Liver (tissue), 9 donors: ENCODE results near the gene ARL3. TPM values are rescaled to one million over a fixed set of nuclear protein-coding genes. Genes with fewer than 3 reads are reported as not detected.

ENCODE experiments used
- DNase-seq: peaks from one replicate; pipeline ENCODE4 v3.0.0-alpha.2; 2017; ENCODE audit warnings: low spot score
- H3K27ac ChIP-seq, 2 donors: one replicate each; pipeline ENCODE4 v1.7.0; 2013; ENCODE audit warnings: inconsistent platforms in 2 of 2, low read length in 2 of 2, control low read depth in 1 of 2, low read depth in 1 of 2, mild to moderate bottlenecking in 1 of 2
- H3K27me3 ChIP-seq, 4 donors: one replicate each; pipeline versions ENCODE4 v1.6.1 to v1.7.0; 2013; ENCODE audit warnings: low read length in 3 of 4, inconsistent platforms in 1 of 4, mild to moderate bottlenecking in 1 of 4, moderate library complexity in 1 of 4; ENCODE audit not compliant: control insufficient read depth in 4 of 4, insufficient read depth in 4 of 4
- H3K36me3 ChIP-seq, 4 donors: one replicate each; pipeline versions ENCODE4 v1.6.1 to v1.7.0; 2013; ENCODE audit warnings: low read length in 3 of 4, mild to moderate bottlenecking in 3 of 4, low read depth in 1 of 4, moderate library complexity in 1 of 4; ENCODE audit not compliant: control insufficient read depth in 4 of 4, insufficient read depth in 3 of 4
- H3K4me1 ChIP-seq, 4 donors: one replicate each; pipeline versions ENCODE4 v1.6.1 to v1.7.0; 2013; ENCODE audit warnings: low read length in 3 of 4, mild to moderate bottlenecking in 3 of 4, moderate library complexity in 1 of 4; ENCODE audit not compliant: control insufficient read depth in 4 of 4, insufficient read depth in 4 of 4
- H3K4me3 ChIP-seq, 3 donors: one replicate each; pipeline versions ENCODE4 v1.6.1 to v1.7.0; 2013; ENCODE audit warnings: low read length in 3 of 3, control low read depth in 1 of 3, low read depth in 1 of 3, mild to moderate bottlenecking in 1 of 3
- H3K9ac ChIP-seq, 2 donors: one replicate each; pipeline ENCODE4 v1.7.0; 2013; ENCODE audit warnings: low read length in 2 of 2, mild to moderate bottlenecking in 2 of 2, moderate library complexity in 2 of 2, control low read depth in 1 of 2, low read depth in 1 of 2
- H3K9me3 ChIP-seq, 4 donors: one replicate each; pipeline versions ENCODE4 v1.6.1 to v1.7.0; 2013; ENCODE audit warnings: low read length in 3 of 4; ENCODE audit not compliant: control insufficient read depth in 4 of 4
- FOXA2 ChIP-seq: IDR thresholded peaks from 2 replicates; pipeline ENCODE4 v1.6.1; 2016; ENCODE audit warnings: antibody characterized with exemption
- GABPA ChIP-seq, 2 donors: IDR thresholded peaks in 1 of 2; conservative IDR thresholded peaks in 1 of 2; 2 replicates each; pipeline ENCODE4 v1.6.1; 2016; ENCODE audit warnings: antibody characterized with exemption in 2 of 2, mild to moderate bottlenecking in 1 of 2, moderate library complexity in 1 of 2
- HNF4A ChIP-seq, 2 donors: conservative IDR thresholded peaks; 2 replicates each; pipeline ENCODE4 v1.6.1; 2016; ENCODE audit warnings: antibody characterized with exemption in 2 of 2, mild to moderate bottlenecking in 2 of 2
- HNF4G ChIP-seq: IDR thresholded peaks from 2 replicates; pipeline ENCODE4 v1.6.1; 2016; ENCODE audit warnings: antibody characterized with exemption
- JUND ChIP-seq, 2 donors: IDR thresholded peaks; 2 replicates each; pipeline ENCODE4 v1.6.1; 2016; ENCODE audit warnings: antibody characterized with exemption in 2 of 2
- NR2F2 ChIP-seq: IDR thresholded peaks from 2 replicates; pipeline ENCODE4 v1.6.1; 2016; ENCODE audit warnings: antibody characterized with exemption
- RAD21 ChIP-seq, 2 donors: IDR thresholded peaks; 2 replicates each; pipeline ENCODE4 v1.6.1; 2016; ENCODE audit warnings: antibody characterized with exemption in 2 of 2, mild to moderate bottlenecking in 2 of 2
- RXRA ChIP-seq, 2 donors: IDR thresholded peaks; 2 replicates each; pipeline ENCODE4 v1.6.1; 2017 to 2018; ENCODE audit warnings: antibody characterized with exemption in 2 of 2, mild to moderate bottlenecking in 1 of 2
- SP1 ChIP-seq: IDR thresholded peaks from 2 replicates; pipeline ENCODE4 v1.6.1; 2018; ENCODE audit warnings: antibody characterized with exemption, mild to moderate bottlenecking
- TAF1 ChIP-seq: conservative IDR thresholded peaks from 2 replicates; pipeline ENCODE4 v1.6.1; 2016; ENCODE audit warnings: antibody characterized with exemption, mild to moderate bottlenecking
- YY1 ChIP-seq: IDR thresholded peaks from 2 replicates; pipeline ENCODE4 v1.6.1; 2016; ENCODE audit warnings: antibody characterized with exemption, mild to moderate bottlenecking
- whole genome bisulfite sequencing: extraction: QIAGEN DNeasy Blood & Tissue Kit; methylation state at CpG from one replicate; pipeline ENCODE4 v1.1.7; 2013; 5-methylcytosine and 5-hydroxymethylcytosine counted together
- polyA plus RNA-seq, 2 donors: library from polyadenylated mRNA; stranded (reverse) in 1 of 2; unstranded in 1 of 2; fragments of 200-250 nt in 1 of 2; fragments of >200 nt in 1 of 2; fragmentation: Nextera tagmentation in 1 of 2; extraction: Ambion mirVana in 1 of 2; gene quantifications; one replicate each; pipeline versions ENCODE4 v1.2.1 to v1.2.3, GENCODE V29; 2013 to 2015
- total RNA-seq, 2 donors: library from RNA; depleted of rRNA; stranded (reverse); fragments of >200 nt; gene quantifications; one replicate each; pipeline ENCODE4 v1.2.3, GENCODE V29; 2014
- TF ChIP-seq, protein P1 (sequence below): IDR thresholded peaks from 2 replicates; pipeline ENCODE4 v1.6.1; 2016; ENCODE audit warnings: antibody characterized with exemption, mild to moderate bottlenecking
- TF ChIP-seq, protein P2 (sequence below): fragments of 150-350 bp; IDR thresholded peaks from 2 replicates; pipeline ENCODE4 v1.5.1; 2017; ENCODE audit warnings: improper control_type of control experiment, low read depth, low read length; ENCODE audit not compliant: missing input control
- TF ChIP-seq, protein P3 (sequence below): IDR thresholded peaks from 2 replicates; pipeline ENCODE4 v1.6.1; 2016; ENCODE audit warnings: antibody characterized with exemption
- TF ChIP-seq, protein P4 (sequence below): IDR thresholded peaks from 2 replicates; pipeline ENCODE4 v1.6.1; 2016; ENCODE audit warnings: antibody characterized with exemption
- donor health status: healthy.
- donor health status: healthy.
- donor health status: healthy.
- donor health status: healthy.
- donor health status: healthy.

Gene ARL3
- total and polyA plus RNA-seq, 4 donors = 1.0 to 2.5 (median 2.3) TPM

DNA sequence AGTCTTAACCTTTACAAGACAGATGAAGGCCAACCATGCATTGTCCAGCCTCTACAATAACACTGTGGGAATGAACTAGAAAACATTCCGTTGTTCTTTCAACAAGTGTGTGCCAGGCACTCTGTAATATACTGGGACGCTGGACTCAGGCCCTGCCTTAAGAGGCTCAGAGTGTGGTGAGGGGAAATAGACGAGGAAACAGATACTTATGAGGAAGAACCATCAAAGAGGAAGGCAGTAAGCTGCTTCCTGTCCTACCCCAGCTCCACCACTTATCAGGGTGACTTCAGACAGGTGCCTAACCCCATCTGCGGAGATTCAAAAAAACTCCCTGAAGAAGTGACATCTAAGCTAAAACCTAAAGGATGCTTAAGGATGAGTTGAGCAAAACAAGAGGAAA is 78.8 kb downstream of the ARL3 start:
- 68% methylated on average over 4 of the region's 4 CpGs for WGBS
- Histone ChIP-seq H3K4me3 (no peak overlapping the region), H3K9me3 (no peaks in the 10 kb centered on the region), H3K36me3 (peaks cover 0 to 3% (median 0%) of the 10 kb centered on the region in 4 donors), H3K27me3 (no peaks in the 10 kb centered on the region), H3K9ac (no peak overlapping the region), H3K4me1 (peaks cover 0 to 12% (median 6%) of the 10 kb centered on the region in 4 donors), H3K27ac (no peak overlapping the region)
- no peak for DNase-seq
- TF ChIP-seq YY1 = no peak
- TF ChIP-seq, protein P1, sequence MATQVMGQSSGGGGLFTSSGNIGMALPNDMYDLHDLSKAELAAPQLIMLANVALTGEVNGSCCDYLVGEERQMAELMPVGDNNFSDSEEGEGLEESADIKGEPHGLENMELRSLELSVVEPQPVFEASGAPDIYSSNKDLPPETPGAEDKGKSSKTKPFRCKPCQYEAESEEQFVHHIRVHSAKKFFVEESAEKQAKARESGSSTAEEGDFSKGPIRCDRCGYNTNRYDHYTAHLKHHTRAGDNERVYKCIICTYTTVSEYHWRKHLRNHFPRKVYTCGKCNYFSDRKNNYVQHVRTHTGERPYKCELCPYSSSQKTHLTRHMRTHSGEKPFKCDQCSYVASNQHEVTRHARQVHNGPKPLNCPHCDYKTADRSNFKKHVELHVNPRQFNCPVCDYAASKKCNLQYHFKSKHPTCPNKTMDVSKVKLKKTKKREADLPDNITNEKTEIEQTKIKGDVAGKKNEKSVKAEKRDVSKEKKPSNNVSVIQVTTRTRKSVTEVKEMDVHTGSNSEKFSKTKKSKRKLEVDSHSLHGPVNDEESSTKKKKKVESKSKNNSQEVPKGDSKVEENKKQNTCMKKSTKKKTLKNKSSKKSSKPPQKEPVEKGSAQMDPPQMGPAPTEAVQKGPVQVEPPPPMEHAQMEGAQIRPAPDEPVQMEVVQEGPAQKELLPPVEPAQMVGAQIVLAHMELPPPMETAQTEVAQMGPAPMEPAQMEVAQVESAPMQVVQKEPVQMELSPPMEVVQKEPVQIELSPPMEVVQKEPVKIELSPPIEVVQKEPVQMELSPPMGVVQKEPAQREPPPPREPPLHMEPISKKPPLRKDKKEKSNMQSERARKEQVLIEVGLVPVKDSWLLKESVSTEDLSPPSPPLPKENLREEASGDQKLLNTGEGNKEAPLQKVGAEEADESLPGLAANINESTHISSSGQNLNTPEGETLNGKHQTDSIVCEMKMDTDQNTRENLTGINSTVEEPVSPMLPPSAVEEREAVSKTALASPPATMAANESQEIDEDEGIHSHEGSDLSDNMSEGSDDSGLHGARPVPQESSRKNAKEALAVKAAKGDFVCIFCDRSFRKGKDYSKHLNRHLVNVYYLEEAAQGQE = no peak
- TF ChIP-seq RAD21 (IDR thresholded peaks at IDR 0.05) = no peak
- TF ChIP-seq SP1 = no peak
- no peak for TF ChIP-seq HNF4G
- TF ChIP-seq NR2F2 = no peak
- TF ChIP-seq JUND (IDR thresholded peaks at IDR 0.05) = no peak
- TF ChIP-seq TAF1 = no peak
- TF ChIP-seq, protein P2, sequence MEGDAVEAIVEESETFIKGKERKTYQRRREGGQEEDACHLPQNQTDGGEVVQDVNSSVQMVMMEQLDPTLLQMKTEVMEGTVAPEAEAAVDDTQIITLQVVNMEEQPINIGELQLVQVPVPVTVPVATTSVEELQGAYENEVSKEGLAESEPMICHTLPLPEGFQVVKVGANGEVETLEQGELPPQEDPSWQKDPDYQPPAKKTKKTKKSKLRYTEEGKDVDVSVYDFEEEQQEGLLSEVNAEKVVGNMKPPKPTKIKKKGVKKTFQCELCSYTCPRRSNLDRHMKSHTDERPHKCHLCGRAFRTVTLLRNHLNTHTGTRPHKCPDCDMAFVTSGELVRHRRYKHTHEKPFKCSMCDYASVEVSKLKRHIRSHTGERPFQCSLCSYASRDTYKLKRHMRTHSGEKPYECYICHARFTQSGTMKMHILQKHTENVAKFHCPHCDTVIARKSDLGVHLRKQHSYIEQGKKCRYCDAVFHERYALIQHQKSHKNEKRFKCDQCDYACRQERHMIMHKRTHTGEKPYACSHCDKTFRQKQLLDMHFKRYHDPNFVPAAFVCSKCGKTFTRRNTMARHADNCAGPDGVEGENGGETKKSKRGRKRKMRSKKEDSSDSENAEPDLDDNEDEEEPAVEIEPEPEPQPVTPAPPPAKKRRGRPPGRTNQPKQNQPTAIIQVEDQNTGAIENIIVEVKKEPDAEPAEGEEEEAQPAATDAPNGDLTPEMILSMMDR = no peak
- TF ChIP-seq RXRA (IDR thresholded peaks at IDR 0.05) = no peak
- TF ChIP-seq, protein P3, sequence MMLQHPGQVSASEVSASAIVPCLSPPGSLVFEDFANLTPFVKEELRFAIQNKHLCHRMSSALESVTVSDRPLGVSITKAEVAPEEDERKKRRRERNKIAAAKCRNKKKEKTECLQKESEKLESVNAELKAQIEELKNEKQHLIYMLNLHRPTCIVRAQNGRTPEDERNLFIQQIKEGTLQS = no peak
- no peak for TF ChIP-seq GABPA (IDR thresholded peaks at IDR 0.05 in 1 of 2, conservative IDR thresholded peaks at IDR 0.05 in 1 of 2)
- TF ChIP-seq FOXA2 = no peak
- TF ChIP-seq, protein P4, sequence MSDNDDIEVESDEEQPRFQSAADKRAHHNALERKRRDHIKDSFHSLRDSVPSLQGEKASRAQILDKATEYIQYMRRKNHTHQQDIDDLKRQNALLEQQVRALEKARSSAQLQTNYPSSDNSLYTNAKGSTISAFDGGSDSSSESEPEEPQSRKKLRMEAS = no peak

DNA sequence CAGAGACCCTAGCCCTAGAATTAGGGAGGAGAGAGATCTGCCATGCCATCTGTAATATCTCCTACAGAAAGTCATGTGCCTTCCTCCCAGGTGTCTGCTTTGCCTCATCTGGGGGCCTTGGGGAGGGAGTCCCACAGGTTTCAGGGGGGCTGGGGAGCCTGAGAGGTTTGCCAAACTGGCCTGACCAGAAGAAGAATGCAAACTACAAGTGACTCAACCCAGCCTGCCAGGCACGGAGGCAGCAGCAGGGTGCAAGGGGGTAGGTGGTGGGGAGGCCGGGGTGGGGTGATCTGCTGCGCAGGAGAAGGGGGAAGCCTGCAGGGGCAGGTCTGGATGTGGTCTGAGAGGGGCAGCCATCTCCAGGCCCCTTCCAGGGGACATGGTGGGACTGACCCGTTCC is 79.5 kb downstream of the ARL3 start:
- Histone ChIP-seq H3K9ac (no peak overlapping the region), H3K4me1 (peaks cover 0 to 12% (median 6%) of the 10 kb centered on the region in 4 donors)

More for the DNA sequence above, 79.5 kb downstream of the ARL3 start:
- H3K27ac ChIP-seq = no peak overlapping the region
- no peaks in the 10 kb centered on the region for H3K9me3 ChIP-seq
- H3K4me3 ChIP-seq = no peak overlapping the region
- H3K27me3 ChIP-seq = no peaks in the 10 kb centered on the region
- no peak for TF ChIP-seq GABPA (IDR thresholded peaks at IDR 0.05 in 1 of 2, conservative IDR thresholded peaks at IDR 0.05 in 1 of 2)
- TF ChIP-seq RXRA (IDR thresholded peaks at IDR 0.05) = no peak
- TF ChIP-seq, protein P3 = no peak
- no peak for TF ChIP-seq HNF4G
- TF ChIP-seq, protein P2 = no peak
- no peak for TF ChIP-seq TAF1
- no peak for TF ChIP-seq HNF4A (conservative IDR thresholded peaks at IDR 0.05)
- TF ChIP-seq RAD21 (IDR thresholded peaks at IDR 0.05) = no peak
- no peak for TF ChIP-seq NR2F2
- DNase-seq = no peak
- H3K36me3 ChIP-seq = peaks cover 0 to 9% (median 0%) of the 10 kb centered on the region in 4 donors
- 77% methylated on average over 4 of the region's 4 CpGs for WGBS
